Esophagus muscularis mucosa (tissue), 4 donors: Measurements from ENCODE around the gene ZNF512.

Source experiments
- CTCF ChIP-seq, 3 experiments: fragments of 200-600 bp in 2 of 3; fragments of 450-650 bp in 1 of 3; sonication (generic) in 2 of 3; IDR thresholded peaks; one replicate each; pipeline ENCODE4 v1.5.1; 2017 to 2019; ENCODE audit warnings: antibody characterized with exemption in 3 of 3, mild to moderate bottlenecking in 2 of 3, moderate library complexity in 1 of 3
- EP300 ChIP-seq: sonication (generic); formaldehyde crosslinking; IDR thresholded peaks from one replicate; pipeline ENCODE4 v1.6.1; 2017; ENCODE audit warnings: antibody characterized with exemption
- POLR2A ChIP-seq: fragments of 450-650 bp; IDR thresholded peaks from one replicate; pipeline ENCODE4 v1.6.1; 2017; ENCODE audit warnings: antibody characterized with exemption, moderate library complexity, mild to moderate bottlenecking, low read depth
- POLR2AphosphoS5 ChIP-seq, 2 donors: sonication (generic); formaldehyde crosslinking; IDR thresholded peaks; one replicate each; pipeline ENCODE4 v1.6.1; 2017; ENCODE audit warnings: antibody characterized with exemption in 2 of 2

- TF ChIP-seq CTCF (IDR thresholded peaks at IDR 0.05), result no peak
- TF ChIP-seq POLR2A, result no peak
- no peak for TF ChIP-seq EP300
- no peak for TF ChIP-seq POLR2AphosphoS5 (IDR thresholded peaks at IDR 0.05)
These were observed 53.9 kb downstream of the ZNF512 start for GRCh38 chr2:27636766-27637165.
